CD4-positive, alpha-beta T cell treated with Interleukin-6 for 4 hours (primary cell): Measurements from ENCODE around the gene CALN1.

Experiments used
- DNase-seq: peaks from one replicate; pipeline ENCODE4 v3.0.0-alpha.2; 2020; ENCODE audit warnings: mixed read lengths

Gene CALN1

DNA sequence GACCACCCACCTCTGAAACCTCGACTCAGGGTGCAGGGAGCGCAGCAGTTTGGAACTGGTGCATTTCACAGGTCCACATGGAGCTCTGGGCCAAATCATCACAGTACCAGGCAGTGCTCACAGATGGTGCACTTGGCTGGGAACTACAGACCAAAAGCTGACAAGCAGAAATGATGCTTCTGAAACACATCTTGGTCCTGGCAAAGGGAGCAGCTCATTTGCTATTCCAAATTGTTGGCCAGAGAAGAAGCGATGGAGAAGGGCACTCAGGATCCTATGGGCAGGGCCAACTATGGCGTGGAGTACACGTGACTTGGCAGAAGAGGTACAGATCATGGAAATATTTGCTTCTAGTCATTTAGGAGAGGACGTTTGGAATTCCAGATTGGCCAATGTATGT is 383.9 kb downstream of the CALN1 start:
- DNase-seq = no peak

DNA sequence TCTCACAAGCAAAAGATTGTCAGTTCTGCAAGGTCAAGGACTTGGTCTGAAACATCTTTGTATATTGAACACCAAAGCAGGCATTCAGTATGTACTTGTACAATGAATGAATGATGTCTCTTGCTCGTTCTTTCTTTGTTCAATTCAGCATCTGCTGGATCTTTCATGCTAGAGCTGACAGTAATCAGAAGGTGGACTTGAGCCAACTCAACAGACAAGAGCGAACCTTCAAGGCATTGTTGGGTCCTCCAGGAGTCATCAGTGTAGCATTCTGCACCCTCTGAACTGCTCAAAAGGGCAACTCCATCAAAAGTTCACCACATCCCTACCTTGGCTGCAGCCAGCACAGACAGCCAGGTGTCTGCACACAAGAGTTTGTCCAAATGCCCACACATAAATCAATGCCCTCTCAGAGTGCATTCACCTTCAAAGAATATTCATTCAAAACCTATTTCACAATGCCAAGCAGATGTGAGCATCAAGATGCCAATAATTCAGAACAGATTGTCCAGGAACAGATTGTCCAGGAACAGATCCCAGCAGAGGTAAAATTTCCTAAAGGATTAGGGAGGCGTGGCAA is 386.7 kb downstream of the CALN1 start:
- no peak for DNase-seq

DNA sequence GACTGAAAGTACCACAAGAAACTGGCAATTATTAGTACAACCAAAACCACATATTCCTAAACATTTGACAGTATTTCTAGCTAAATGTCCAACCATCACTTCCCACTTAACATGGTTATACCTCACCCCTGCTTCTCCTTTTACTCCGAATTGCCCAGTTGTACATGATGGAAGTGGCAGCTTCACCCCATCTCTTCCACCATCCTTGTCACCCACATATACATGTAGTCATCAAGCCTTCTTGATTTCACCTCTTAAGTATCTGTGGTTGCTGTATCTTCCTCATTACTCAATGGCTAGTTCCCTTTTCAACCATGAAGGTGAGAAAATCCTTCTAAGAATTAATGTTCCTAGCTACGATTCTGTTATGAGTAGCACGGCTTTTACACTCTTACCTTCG is 388.2 kb downstream of the CALN1 start:
- no peak for DNase-seq

DNA sequence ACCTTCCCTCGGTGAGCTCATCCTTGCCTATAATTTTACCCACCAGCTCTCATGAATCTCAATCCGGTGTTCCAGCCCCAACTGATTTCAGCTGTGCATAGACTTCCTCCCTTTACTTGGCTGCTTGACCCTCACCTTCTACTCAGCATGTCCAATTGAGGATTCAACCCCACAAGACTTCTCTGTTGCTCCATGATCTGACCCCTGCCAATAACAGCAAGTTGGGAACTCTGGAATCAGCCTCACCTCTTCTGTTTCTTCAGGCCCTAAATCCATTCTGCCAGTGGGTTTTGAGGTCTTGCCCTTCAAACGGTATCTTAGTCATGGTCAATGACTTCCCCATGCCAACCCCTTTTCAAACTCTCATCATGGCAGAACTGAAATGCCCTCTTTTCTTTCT is 390.4 kb downstream of the CALN1 start:
- no peak for DNase-seq

DNA sequence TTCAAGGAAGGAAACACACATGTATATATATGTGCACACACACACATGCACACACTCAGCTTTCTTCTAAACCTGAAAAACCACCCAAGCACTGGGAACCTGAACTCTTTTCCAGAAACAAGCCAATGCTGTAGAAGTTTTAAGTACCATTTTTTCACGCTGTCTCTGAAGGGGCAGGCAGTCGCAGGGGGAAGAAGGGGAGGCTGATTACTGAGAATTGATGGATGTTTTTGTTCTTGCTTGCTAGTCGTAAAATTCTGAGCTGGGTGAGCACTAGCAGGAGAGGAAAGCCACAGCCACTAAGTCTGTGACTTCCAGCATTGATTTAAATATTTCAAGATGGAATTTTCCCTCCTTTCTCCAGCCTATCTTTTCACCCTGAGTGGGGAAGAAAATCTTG is 391.8 kb downstream of the CALN1 start:
- DNase-seq = no peak

DNA sequence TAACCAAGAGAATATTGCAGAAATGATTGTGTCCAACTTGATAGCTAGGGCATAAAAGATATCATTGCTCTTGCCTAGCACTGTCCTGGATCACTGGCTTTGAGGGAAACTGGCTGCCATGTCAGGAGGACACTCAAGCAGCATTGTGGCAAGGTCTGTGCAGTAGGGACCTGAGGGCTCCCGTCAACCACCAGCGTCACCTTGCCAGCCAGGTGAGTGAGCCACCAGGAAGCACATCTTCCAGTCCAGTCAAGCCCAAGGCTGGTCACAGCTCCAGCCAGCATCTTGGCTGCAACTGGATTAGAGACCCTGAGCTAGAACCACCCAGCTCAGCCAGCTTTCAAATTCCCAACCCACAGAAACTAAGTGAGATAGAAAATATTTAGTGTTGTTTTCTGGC is 392.7 kb downstream of the CALN1 start:
- no peak for DNase-seq

DNA sequence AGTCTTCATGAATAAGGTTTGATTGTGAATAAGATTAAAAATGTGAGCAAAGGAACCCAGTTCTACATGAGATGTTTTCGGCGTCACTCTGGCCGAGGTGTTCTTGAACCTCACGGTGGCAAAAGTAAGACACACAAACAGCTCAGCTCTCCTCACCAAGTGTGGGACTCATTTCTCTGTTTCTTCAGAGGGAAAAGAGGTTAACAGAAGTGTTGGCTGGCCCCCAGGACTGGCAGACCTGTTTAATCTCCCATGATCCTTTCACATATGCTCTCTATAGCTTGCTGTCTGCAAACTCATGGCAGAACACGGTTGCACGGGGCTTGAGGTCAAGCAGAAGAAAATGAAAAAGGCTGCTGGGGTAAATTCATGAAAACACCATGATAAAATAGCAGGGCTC is 394.4 kb downstream of the CALN1 start:
- no peak for DNase-seq

DNA sequence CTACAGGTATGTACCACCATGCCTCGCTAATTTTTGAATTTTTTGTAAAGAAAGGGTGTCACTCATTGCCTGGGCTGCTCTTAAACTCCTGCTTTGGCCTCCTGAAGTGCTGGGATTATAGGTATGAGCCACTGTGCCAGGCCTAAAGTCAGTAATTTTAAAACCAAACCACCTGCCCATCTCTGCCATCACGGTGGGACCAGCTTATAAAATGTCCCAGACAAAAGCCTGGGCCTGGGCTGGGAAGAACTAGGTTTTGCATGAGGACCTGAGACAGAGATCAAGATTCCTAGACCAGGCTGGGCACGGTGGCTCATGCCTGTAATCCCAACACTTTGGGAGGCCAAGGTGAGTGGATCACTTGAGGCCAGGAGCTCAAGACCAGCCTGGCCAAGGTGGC is 395.6 kb downstream of the CALN1 start:
- DNase-seq = no peak

DNA sequence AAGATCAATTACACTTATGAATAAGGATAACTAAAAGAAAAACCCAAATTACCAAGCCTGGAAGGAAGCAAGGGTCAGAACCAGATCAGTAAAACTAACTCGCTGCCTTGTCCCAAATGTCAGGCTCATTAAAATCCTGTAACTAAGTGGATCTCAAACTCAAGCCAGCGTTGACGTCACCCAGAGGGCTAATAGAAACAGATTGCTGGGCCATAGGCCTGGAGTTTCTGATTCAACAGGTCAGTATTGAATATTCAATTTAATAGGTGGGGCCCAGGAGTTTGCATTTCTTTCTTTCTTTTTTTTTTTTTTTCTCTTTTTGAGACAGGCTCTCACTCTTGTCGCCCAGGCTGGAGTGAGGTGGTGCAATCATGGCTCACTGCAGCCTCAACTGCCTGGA is 397.0 kb downstream of the CALN1 start:
- DNase-seq = no peak

DNA sequence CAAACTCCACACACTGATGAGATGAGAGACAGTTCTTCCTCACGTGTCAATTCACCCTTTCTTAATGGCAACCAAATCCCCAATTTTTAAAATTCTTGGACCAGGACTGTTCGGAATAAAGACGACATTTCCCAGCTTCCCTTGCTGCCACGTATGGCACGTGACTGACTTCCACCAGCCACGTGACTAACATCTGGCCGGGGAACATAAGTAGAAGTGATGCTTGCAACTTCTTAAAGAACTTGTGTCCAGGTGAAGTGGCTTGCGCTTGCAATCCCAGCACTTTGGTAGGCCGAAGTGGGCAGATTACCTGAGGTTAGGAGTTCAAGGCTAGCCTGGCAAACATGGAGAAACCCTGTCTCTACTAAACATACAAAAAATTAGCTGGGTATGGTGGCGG is 405.1 kb downstream of the CALN1 start:
- no peak for DNase-seq

DNA sequence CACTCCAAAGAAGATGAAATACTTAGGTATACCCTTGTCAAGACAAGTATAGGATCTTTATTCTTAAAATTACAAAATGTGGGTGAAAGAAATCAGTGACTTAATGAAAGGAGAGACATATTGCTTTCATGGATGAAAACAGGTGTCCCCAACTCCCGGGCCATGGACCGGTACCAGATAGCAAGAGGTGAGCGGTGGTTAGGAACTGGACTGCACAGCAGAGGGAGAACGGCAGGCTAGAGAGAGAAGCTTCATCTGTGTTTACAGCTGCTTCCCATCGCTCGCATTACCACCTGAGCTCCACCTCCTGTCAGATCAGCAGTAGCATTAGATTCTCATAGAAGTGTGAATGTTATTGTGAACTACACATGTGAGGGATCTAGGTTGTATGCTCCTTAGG is 408.9 kb downstream of the CALN1 start:
- no peak for DNase-seq

DNA sequence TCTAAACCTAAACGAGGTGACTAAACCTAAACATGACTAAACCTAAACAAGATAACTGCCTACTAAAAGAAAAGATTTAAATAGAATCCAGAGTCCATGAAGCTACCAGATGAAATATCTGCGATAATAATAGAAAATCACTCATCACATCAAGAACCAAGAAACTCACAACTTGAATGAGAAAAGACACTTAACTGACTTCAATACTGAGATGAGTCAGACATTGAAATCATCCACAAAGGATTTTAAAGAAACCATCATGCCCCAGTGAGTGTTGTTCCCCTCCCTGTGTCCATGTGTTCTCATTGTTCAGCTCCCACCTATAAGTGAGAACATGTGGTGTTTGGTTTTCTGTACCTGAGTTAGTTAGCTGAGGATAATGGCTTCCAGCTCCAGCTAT is 416.0 kb downstream of the CALN1 start:
- no peak for DNase-seq

DNA sequence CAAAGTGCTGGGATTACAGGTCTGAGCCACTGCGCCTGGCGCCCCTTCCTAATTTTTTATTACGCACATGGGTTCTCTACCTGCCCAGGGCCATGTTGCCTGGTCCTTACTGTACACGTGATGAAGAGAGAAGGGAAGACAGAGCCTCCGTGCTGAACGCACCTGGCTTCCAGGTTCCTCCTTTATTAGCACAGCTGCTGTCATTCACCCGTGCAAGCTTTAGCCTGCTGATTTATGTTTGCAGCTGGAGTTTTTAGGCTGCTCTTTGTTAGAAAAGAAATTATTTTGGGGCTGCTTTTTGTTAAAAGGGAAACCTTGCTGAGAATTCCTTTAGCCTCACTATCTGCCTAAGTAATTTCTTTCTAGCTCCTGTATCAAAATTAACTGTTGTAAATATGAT is 417.0 kb downstream of the CALN1 start:
- no peak for DNase-seq

DNA sequence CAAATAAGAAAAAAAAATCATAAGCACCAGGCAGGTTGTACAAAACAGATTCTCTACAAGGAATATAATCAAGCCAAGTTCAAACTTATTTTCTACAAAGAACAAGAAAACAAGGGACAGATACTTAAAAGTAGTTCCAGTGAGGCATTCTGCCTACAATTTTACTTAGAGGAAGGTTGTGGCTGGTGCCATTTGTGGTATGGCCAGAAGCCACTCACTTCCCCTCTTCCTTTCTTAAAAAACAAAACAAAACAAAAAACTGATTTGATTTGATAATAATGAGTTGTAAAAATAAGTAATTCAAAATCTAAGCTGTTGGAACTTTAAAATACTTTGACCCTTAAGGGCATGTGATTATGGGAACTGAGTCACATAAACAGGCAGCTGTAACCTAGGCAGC is 420.6 kb downstream of the CALN1 start:
- no peak for DNase-seq

DNA sequence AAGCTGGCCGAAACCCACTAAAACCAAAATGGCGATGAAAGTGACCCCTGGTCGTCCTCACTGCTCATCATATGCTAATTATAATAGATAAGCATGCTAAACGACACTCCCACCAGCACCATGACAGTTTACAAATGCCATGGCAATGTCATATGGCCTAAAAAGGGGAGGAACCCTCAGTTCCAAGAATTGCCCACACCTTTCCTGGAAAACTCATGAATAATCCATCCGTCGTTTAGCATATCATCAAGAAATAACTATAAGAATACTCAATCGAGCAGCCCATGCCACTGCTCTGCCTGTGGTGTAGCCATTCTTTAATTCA is 422.0 kb downstream of the CALN1 start:
- no peak for DNase-seq

DNA sequence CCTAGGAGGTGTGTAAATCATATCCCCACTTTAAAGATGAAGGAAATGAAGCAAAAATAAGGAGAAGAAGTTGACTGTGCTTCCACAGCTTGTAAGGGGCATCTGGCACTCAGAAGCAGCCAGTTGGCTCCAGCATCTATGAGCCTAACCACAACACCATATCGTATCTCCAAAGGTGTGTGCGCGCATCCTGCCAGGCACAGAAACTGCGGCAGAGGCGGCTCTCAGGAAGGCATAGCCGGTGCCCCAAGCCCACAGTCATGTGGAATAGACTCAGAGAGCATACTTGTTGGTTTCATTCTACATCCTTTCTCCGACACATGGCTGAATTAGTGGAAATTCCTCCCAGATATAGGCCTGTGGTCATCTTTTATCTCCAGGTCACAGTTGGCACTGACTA is 423.9 kb downstream of the CALN1 start:
- DNase-seq = no peak

DNA sequence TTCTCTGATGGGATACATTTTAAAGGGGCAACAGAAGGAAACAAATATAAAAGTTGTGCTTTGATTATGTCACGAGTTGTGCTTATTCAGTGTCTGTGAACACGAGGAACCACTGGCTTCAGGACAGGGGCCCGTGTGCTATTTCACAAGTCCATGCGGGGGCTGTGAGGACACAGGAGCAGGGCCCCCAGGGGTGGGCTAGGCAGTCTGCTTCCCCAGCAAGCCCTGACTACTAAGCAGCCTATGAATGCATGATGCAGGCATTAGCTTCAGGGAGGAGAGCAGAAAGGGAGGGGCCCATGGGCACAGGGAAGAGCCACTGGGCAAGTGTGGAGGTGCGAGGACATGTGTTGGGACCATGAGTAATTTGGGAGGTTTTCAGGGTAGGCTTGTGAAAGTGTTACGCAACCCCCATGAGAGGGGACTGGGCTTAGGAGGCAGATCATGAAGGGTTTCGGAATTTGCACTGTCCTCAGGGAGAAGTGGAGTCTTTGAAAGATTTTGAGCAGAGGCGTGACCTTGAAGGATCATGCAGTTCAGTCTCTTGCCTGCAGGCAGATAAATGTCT is 424.9 kb downstream of the CALN1 start:
- no peak for DNase-seq

DNA sequence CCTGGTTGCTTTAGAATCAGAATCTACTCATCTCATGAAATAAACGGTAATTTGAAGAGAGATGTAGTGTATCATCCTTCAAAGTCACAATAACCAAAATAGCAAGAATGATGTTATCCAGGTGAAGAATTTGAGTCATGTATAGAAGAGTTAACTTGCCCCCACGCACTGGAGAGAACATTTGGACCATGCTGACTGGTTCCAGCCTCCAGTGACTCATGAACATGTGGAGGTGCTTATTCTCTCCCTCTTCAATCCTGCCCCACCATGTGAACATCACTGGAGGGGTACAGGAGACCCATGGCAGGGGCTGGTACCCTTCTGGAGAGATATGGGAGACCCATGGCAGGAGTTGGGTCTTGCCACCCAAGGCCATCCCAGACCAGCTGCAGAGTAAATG is 427.8 kb downstream of the CALN1 start:
- no peak for DNase-seq

DNA sequence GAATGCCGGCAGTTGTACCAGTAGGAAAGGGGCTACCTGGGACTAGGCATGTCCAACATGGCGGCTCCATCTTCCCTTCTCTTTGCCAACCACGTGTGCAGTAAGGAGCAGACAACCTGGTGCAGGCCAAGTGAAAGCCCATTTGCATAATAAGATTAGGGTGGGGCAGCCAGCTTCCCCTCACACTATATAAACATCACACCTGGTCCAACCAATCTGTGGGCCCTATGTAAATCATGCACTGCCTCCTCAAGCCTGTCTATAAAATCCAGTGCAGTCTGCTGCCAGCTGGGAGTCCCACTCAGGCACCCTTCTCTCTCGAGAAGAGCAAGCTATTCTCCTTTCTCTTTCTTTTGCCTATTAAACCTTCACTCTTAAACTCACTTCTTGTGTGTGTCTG is 429.3 kb downstream of the CALN1 start:
- no peak for DNase-seq

DNA sequence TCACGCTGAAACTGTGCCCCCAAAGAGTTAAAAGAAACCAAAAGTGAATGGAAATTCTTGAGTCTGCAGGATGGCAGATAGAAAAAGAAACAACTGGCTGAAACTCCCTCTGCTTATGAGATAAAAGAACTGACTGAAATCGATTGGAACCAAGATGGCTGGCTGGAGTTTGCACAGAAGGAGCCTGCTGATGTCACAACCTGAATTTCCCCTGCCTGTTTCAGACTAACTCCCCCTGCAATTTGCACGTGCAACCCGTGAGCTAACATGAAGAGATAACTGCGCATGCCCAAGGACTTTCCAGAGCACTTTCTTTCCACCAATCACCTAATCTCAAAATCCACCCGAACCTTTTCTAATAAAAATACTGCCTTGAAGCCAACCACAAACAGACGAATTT is 435.5 kb downstream of the CALN1 start:
- no peak for DNase-seq

DNA sequence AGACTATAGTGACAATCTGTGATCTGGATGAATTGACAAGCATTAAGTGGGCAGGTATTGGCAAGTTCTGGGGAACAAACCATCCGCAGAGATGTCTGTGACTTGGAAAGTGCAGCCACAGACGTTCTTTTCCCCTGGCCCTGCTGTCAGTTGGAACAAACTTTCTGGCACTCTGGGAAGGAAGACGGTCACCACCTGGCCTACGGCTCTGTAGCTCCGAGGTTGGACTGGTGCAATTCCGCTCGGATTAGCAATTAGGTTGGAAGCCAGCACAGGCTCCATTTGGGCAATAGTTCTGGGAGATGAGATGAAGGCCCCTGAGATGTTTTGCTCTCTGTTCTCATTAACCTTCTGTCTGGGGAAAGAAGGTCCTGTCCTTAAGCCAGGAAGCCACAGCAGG is 437.5 kb downstream of the CALN1 start:
- no peak for DNase-seq

DNA sequence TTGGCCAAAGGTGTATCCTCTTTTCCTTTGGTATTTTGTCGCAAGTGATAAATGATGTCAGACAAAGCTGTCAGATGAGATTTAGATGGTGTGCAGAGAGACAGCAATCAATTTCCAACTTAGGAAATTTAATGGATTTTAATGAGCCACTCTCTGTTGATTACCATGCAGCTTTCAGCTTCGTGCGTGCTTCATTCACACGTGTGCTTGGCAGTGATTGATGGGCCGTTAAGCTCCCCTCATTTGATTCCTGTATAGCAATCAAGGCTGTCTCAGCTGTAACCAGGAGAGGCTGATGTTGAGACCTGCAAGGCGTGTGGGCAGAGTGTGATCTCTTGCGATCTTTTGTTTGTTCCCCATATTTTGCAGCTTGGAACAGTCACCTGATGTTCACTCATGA is 439.6 kb downstream of the CALN1 start:
- DNase-seq = no peak

DNA sequence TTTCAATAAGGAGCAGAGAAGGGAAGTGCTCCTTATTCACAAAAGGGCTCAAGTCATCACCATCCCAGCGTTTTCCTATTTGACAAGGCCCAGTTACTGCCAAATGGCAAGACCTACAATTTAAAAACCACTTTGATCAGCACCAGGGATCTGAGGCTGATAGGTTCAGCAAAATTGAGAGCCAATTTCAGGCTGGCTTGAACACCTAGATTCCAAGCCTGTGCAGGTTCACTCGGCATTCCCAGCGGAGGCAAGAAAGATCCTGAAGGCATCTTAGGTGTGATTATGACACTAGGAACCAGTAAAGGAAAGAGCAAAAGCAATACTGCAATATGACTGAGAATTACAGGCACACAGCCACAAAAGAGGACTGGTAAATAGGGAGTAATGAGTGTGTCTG is 441.4 kb downstream of the CALN1 start:
- DNase-seq = no peak

DNA sequence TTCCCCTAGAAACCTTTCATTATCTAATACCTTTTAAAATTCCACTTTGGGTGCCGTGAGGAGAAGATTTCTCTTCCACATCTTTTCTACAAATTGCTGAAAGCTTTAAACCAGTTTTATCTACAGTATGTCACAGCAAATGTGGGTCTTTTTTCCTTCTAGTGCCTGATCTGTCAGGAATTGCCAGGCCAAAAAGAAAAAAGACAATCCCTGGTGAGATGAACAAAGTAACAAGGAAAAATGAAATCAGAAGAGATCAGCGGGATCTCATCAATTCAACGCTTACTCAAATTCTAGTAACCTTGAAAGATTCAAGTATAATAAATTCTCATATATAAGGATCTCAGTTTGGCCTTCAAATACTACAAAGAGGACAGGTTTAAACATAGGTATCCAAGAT is 449.5 kb downstream of the CALN1 start:
- no peak for DNase-seq

DNA sequence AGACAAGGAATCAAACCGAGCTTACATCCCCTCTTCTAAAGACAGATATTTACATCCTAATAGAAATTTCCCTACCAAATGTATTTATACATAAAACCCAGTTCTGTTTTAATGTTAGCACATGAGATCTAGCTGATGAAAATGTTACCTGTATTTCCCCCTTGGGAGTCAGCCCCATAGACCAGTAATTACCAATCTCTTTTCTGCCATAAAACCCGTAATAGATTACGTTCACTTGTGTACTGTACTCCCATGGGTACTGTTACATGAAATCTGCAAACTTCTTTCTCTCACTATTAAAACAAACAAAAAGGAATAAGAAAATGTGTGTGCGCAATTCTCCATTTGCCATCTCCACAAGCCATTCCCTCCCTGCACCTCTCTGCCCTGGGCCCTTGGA is 450.9 kb downstream of the CALN1 start:
- no peak for DNase-seq

DNA sequence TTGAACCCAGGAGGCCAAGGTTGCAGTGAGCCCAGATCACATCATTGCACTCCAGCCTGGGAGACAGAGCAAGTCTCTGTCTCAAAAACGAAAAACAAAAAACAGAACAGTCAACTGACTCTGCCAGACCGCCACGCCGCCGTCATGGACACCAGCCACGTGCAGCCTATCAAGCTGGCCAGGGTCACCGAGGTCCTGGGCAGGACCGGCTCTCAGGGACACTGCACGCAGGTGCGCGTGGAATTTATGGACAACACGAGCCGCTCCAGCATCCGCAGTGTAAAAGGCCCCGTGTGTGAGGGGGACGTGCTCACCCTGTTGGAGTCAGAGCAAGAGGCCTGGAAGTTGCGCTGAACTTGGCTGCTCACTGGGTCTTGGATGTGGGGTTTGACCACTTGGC is 470.0 kb downstream of the CALN1 start:
- no peak for DNase-seq
